DOHH2 (cell line): Measurements from ENCODE around the gene HOXB8.
A peak's percentile ranks its signal among the peaks of the same experiment; 100 is the strongest.

Experiments used
- H3F3A ChIP-seq: fragments of 200-600 bp; sonication (generic), shearing (Covaris generic); 2 replicates; pipeline ENCODE4 v1.6.0; 2016; ENCODE audit warnings: antibody characterized with exemption, mild to moderate bottlenecking; ENCODE audit not compliant: control insufficient read depth, insufficient read depth
- H3K27ac ChIP-seq: fragments of 200-600 bp; sonication (generic); 2 replicates; pipeline ENCODE4 v1.5.1; 2014; ENCODE audit warnings: low read depth, mild to moderate bottlenecking, low read length, moderate library complexity
- H3K27me3 ChIP-seq: fragments of 200-600 bp; sonication (generic); 2 replicates; pipeline ENCODE4 v1.6.1; 2014; ENCODE audit warnings: mild to moderate bottlenecking, low read length, mixed read lengths; ENCODE audit not compliant: control insufficient read depth
- H3K36me3 ChIP-seq: fragments of 200-600 bp; sonication (generic); 2 replicates; pipeline ENCODE4 v1.6.1; 2014; ENCODE audit warnings: mild to moderate bottlenecking, low read length, moderate library complexity, mixed read lengths; ENCODE audit not compliant: control insufficient read depth
- H3K4me1 ChIP-seq: fragments of 200-600 bp; sonication (generic); 2 replicates; pipeline ENCODE4 v1.6.1; 2014; ENCODE audit warnings: mild to moderate bottlenecking, low read length, mixed read lengths; ENCODE audit not compliant: control insufficient read depth
- H3K4me2 ChIP-seq: fragments of 200-600 bp; sonication (generic); 2 replicates; pipeline ENCODE4 v1.6.0; 2014; ENCODE audit warnings: mild to moderate bottlenecking, low read length, moderate library complexity
- H3K4me3 ChIP-seq: fragments of 200-600 bp; sonication (generic); 2 replicates; pipeline ENCODE4 v1.5.1; 2014; ENCODE audit warnings: mild to moderate bottlenecking, low read length, mixed read lengths
- H3K79me2 ChIP-seq: fragments of 200-600 bp; sonication (generic); 2 replicates; pipeline ENCODE4 v1.6.1; 2014; ENCODE audit warnings: mild to moderate bottlenecking, low read length, mixed read lengths; ENCODE audit not compliant: control insufficient read depth
- H3K9me2 ChIP-seq: fragments of 200-600 bp; sonication (generic); replicated peaks from 2 replicates; pipeline ENCODE4 v1.6.1; 2014; ENCODE audit warnings: mild to moderate bottlenecking, low read length, mixed read lengths; ENCODE audit not compliant: control insufficient read depth
- H3K9me3 ChIP-seq: fragments of 200-600 bp; sonication (generic); 2 replicates; pipeline ENCODE4 v1.6.1; 2014; ENCODE audit warnings: antibody characterized with exemption, low read length, mixed read lengths; ENCODE audit not compliant: control insufficient read depth, insufficient read depth
- H4K20me1 ChIP-seq: fragments of 200-600 bp; sonication (generic); 2 replicates; pipeline ENCODE4 v1.6.0; 2014; ENCODE audit warnings: low read depth, mild to moderate bottlenecking, antibody characterized with exemption, low read length, moderate library complexity; ENCODE audit not compliant: control insufficient read depth, insufficient read depth
- EZH2phosphoT487 ChIP-seq: fragments of 200-600 bp; sonication (generic); IDR thresholded peaks from 2 replicates; pipeline ENCODE4 v1.6.1; 2017; ENCODE audit warnings: borderline replicate concordance, mild to moderate bottlenecking, antibody characterized with exemption, low read length, moderate library complexity, mixed read lengths
- TF ChIP-seq, protein P1 (sequence below): fragments of 200-600 bp; sonication (generic); IDR thresholded peaks from one replicate; pipeline ENCODE4 v1.5.1; 2014; ENCODE audit warnings: antibody characterized with exemption, mild to moderate bottlenecking, low read depth, low read length; ENCODE audit not compliant: poor library complexity, severe bottlenecking

HOXB8 gene

DNA sequence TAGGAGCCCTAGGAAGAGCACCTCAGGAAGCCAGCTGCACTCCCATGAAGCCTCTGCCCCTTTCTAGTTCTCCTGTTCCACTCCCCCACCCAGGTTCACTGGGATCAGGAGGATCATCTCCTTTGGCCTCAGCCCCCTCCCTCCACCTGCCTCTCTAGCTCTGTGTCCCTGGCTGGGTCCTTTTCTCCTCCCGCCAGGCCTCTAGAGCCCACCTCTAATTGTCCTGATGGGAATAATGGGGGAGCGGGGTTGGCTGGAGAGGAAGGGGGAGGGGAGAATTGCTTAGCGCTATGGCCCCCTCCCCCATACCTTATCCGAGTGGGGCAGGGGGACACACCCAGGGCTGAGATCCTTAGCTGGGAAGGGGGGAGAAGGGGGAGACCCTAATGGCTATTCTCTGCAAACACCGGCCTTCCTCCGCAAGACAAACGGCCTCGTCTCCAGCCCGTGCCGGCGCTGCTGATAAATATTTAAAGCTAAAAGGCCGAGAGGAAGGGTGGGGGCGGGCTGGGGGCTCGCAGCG, 5.3 kb downstream of the HOXB8 start:
- Histone ChIP-seq H3K4me2 (peak overlapping the region; percentile 82), H4K20me1 (no peaks in the 10 kb centered on the region), H3K27ac (no peak overlapping the region), H3K4me1 (peaks cover 24% of the 10 kb centered on the region), H3K9me2 (no peaks in the 10 kb centered on the region), H3K79me2 (no peaks in the 10 kb centered on the region), H3K36me3 (no peaks in the 10 kb centered on the region), H3F3A (no peaks in the 10 kb centered on the region), H3K9me3 (no peaks in the 10 kb centered on the region), H3K27me3 (peaks cover 29% of the 10 kb centered on the region), H3K4me3 (peak overlapping the region; percentile 83)
- TF ChIP-seq EZH2phosphoT487 = no peak
- TF ChIP-seq, protein P1, sequence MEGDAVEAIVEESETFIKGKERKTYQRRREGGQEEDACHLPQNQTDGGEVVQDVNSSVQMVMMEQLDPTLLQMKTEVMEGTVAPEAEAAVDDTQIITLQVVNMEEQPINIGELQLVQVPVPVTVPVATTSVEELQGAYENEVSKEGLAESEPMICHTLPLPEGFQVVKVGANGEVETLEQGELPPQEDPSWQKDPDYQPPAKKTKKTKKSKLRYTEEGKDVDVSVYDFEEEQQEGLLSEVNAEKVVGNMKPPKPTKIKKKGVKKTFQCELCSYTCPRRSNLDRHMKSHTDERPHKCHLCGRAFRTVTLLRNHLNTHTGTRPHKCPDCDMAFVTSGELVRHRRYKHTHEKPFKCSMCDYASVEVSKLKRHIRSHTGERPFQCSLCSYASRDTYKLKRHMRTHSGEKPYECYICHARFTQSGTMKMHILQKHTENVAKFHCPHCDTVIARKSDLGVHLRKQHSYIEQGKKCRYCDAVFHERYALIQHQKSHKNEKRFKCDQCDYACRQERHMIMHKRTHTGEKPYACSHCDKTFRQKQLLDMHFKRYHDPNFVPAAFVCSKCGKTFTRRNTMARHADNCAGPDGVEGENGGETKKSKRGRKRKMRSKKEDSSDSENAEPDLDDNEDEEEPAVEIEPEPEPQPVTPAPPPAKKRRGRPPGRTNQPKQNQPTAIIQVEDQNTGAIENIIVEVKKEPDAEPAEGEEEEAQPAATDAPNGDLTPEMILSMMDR = no peak

DNA sequence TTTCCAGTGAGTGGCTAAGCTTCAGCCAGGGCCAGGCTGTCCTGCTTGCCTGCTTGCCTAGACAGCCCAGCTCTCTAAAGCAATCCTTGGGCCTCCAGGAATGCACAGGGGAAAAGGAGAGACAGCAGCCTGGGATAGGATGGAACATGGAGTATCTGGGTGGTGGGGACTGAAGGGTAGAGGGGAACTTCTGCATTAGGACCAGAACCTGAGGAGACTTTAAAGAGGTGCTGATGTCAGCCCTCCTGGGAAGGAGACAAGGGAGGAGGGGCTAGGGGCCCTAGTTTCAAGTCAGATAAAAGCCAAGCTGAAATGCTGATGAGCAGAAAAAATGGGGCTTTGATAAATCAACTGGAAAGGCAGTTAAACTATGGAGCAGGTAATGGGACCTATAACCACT, 6.1 kb downstream of the HOXB8 start:
- Histone ChIP-seq H3K79me2 (no peaks in the 10 kb centered on the region), H3K27ac (no peak overlapping the region), H3F3A (no peaks in the 10 kb centered on the region), H3K9me3 (no peaks in the 10 kb centered on the region), H3K27me3 (peaks cover 25% of the 10 kb centered on the region), H3K4me2 (peak overlapping the region; percentile 82), H3K4me1 (peaks cover 24% of the 10 kb centered on the region), H3K4me3 (no peak overlapping the region; the same call in 1 of the 2 replicates), H3K9me2 (no peaks in the 10 kb centered on the region), H4K20me1 (no peaks in the 10 kb centered on the region), H3K36me3 (no peaks in the 10 kb centered on the region)
- no peak for TF ChIP-seq EZH2phosphoT487
- TF ChIP-seq, protein P1 = no peak

DNA sequence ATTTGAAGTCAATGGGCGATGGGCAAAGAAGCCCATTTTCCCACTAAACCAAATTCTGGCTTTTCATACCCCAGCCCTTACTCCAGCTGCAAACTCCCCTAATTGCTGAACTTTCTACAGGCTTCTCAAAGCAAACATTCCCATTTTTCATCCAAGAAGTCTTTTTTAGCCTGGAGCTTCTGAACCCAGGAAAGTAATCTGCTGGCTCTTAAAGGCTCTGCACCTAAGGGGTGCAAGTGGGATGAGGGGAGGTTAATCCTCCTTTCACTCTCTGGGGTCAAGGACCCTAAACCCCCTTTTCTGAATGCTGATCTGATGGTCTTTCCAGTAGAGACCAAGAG, 6.6 kb downstream of the HOXB8 start:
- H3K27me3 ChIP-seq = peaks cover 25% of the 10 kb centered on the region
- no peaks in the 10 kb centered on the region for H3F3A ChIP-seq
- H3K9me3 ChIP-seq = no peaks in the 10 kb centered on the region

More for the DNA sequence above, 6.6 kb downstream of the HOXB8 start:
- H3K79me2 ChIP-seq = no peaks in the 10 kb centered on the region
- peaks cover 24% of the 10 kb centered on the region for H3K4me1 ChIP-seq
- no peak overlapping the region for H3K4me2 ChIP-seq
- no peaks in the 10 kb centered on the region for H3K36me3 ChIP-seq
- TF ChIP-seq, protein P1 = no peak
- no peak overlapping the region for H3K4me3 ChIP-seq
- no peaks in the 10 kb centered on the region for H4K20me1 ChIP-seq
- no peak overlapping the region for H3K27ac ChIP-seq
- no peaks in the 10 kb centered on the region for H3K9me2 ChIP-seq
